ENCODE results near the gene TNFSF8. TPM values are rescaled to one million over a fixed set of nuclear protein-coding genes. Genes with fewer than 3 reads are reported as not detected.

The TNFSF8 gene
- total and polyA plus RNA-seq, 12 donors, result 0.11 to 2.3 (median 0.65) TPM

DNA sequence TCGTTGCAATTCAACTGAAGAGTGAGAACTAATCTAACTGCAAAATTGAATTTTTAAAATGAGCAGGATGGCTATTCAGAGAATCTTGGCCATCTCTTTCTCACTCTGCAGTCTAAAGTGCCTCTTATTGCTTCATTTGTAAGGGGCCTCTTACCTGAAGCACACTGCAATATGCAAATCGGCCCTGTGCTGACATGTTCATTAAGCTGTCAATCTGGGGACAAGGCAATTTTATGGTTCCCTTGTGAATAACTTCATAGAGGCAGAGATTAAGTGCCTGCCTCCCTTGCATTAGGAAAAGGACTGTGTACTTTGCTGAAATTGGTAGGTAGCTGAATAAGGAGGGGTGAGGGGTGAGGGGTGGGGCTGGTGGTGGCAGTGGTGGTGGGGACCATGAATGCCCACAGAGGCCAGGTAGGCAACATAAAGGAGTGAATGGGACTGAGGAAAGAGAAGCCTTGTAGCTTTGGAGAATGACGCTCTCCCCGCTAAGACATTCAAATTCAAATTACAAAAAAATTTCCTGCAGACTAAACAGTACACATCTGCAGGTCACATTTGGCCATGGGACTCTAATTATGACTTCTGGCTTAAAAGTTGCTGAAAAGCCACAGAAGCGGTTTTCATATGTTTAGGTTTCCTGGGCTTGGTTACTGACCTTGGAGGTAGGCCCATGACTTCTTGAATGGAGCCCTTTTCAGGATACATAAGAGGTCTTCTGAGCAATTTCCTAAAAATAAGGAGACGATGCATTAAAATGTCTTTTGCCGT, 25.0 kb downstream of the TNFSF8 start:
- 85 to 88% methylated on average over 7 of the region's 7 CpGs for WGBS, 2 donors
- DNase-seq, result no peak
- ATAC-seq, result no peak

GRCh38 chr9:114902786-114903524, 27.4 kb downstream of the TNFSF8 start:
- DNase-seq (no peak), ATAC-seq (no peak)
- WGBS, 2 donors, result 79 to 83% methylated on average over 4 of the region's 4 CpGs
- H3K9me3 ChIP-seq, result no peaks in the 10 kb centered on the region
- TF ChIP-seq, protein P1, sequence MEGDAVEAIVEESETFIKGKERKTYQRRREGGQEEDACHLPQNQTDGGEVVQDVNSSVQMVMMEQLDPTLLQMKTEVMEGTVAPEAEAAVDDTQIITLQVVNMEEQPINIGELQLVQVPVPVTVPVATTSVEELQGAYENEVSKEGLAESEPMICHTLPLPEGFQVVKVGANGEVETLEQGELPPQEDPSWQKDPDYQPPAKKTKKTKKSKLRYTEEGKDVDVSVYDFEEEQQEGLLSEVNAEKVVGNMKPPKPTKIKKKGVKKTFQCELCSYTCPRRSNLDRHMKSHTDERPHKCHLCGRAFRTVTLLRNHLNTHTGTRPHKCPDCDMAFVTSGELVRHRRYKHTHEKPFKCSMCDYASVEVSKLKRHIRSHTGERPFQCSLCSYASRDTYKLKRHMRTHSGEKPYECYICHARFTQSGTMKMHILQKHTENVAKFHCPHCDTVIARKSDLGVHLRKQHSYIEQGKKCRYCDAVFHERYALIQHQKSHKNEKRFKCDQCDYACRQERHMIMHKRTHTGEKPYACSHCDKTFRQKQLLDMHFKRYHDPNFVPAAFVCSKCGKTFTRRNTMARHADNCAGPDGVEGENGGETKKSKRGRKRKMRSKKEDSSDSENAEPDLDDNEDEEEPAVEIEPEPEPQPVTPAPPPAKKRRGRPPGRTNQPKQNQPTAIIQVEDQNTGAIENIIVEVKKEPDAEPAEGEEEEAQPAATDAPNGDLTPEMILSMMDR (IDR thresholded peaks at IDR 0.05), result no peak
- H3K27ac ChIP-seq, result peak overlapping the region in 1 of 10 donors; percentile 68
- peak overlapping the region in 1 of 10 donors; percentile 32 for H3K4me3 ChIP-seq
- intact Hi-C loops (cut with DNase I), result loop anchor here in 3 of 10 donors (10.0 kb wide), 3 partner anchors 228 to 498 kb away; no protein-coding TSS in a partner anchor
- peaks cover 0 to 24% (median 0%) of the 10 kb centered on the region in 9 donors for H3K36me3 ChIP-seq
- peaks cover 0 to 43% (median 0%) of the 10 kb centered on the region in 9 donors for H3K4me1 ChIP-seq
- H3K27me3 ChIP-seq, result peaks cover 0 to 13% (median under 1%) of the 10 kb centered on the region in 7 donors

More for the DNA sequence above, 25.0 kb downstream of the TNFSF8 start:
- TF ChIP-seq, protein P1 (IDR thresholded peaks at IDR 0.05), result no peak
- Histone ChIP-seq H3K27me3 (peaks cover 0 to 17% (median 5%) of the 10 kb centered on the region in 7 donors), H3K4me3 (no peak overlapping the region), H3K9me3 (no peaks in the 10 kb centered on the region), H3K4me1 (peaks cover 0 to 36% (median 0%) of the 10 kb centered on the region in 9 donors), H3K27ac (no peak overlapping the region), H3K36me3 (peaks cover 0 to 24% (median 0%) of the 10 kb centered on the region in 9 donors)
- intact Hi-C loops (cut with DNase I), result loop anchor here in 5 of 10 donors (5.0 to 10.0 kb wide), 5 partner anchors 168 to 501 kb away; partner anchors contain the start of gene TEX48 (in 2 of the 5)

DNA sequence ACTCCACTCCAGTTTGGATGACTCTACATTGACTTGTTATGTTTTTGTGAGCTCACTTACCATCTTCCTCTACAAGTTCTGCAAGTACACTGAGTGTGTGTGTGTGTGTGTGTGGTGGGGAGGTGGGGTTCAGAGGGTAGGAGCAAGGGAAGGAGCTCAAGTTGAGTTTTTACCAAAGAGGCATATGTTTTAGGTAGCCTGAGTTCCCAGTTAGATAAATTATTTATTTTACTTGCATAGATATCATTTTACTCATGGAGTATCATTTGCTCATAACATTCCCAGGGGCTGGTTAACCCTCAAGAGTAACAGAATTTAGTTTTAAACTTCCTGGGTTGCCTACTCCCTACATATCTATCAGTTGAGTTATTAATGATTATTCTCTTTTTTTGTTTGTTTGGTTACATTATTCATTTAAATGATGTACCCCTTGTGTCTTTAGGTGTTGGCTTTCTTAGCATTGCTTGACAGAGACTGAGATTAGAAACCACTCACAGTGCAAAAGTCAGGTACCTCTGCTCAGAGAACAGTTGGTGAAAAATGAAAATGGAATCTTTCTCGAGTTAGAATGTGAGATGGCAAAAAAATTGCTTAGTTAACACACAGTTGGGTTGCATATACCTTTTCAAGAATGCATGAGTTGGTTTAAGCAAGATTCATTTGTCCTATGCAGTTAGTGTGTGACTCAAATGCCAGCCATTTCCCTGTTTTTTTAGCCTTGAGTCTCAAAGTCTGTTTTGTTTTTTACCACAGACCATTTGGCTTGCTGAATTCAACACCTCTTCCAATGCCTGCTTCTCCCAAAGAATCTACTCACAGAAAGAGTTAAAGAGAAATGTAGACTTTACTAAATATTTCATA, 29.2 kb downstream of the TNFSF8 start:
- 80 to 84% methylated on average over 1 of the region's 1 CpG for WGBS, 2 donors
- TF ChIP-seq, protein P1 (IDR thresholded peaks at IDR 0.05), result no peak
- Histone ChIP-seq H3K36me3 (peaks cover 0 to 24% (median 0%) of the 10 kb centered on the region in 9 donors), H3K4me1 (peaks cover 0 to 51% (median 0%) of the 10 kb centered on the region in 9 donors), H3K9me3 (no peaks in the 10 kb centered on the region), H3K27ac (no peak overlapping the region), H3K4me3 (no peak overlapping the region), H3K27me3 (peaks cover 0 to 9% (median 0%) of the 10 kb centered on the region in 7 donors)
- DNase-seq (no peak), ATAC-seq (no peak)
- intact Hi-C loops (cut with DNase I), result loop anchor here in 3 of 10 donors (10.0 kb wide), 3 partner anchors 226 to 496 kb away; no protein-coding TSS in a partner anchor
